Measurements from ENCODE around the gene AMBP. TPM values are rescaled to one million over a fixed set of nuclear protein-coding genes. Genes with fewer than 3 reads are reported as not detected.

The AMBP gene
- total and polyA plus RNA-seq, 2 of the 13 experiments (the other 11 are each of a cell fraction or from before 2014, with no cell fraction given): 1,510 to 2,580 TPM

DNA sequence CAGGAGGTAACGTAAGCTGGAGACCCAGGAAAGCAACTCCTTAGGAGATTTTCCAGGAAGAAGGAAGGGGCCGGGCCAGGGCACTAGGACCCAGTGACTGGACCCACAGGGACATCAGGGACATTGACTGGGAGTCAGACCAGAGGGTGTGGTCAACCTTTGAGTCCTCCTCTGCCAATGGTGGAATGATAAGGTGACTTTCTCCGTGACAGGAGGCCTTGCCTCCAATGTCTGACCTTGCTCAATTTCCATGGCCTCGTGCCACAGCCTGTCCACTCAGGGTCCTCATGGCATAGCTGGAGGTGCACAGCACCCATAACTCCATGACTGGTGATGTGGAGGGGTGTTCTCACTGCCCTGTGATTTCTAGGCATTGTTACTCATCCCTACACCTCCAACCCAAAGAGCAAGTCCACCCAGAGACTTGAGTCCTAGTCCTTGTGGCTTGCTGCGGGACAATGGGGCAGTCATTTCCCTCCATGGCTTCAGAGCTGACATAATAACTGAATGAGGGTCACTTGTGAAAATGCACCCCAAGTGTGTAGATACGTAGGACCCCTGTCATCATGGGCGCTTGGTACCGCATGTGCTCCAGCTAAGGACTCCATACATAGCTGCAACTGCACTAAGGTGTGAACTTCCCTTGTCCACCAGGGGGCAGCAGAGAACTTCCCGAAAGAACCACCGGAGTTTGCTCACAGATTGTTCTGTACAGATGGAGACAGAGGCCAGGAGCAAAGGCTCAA, 4.1 kb upstream of the AMBP start (continued):
- TF ChIP-seq ZNF33A (CRISPR knock-in tag; IDR thresholded peaks at IDR 0.05; ENCODE audit: borderline replicate concordance) (no peak), TBL1XR1 (IDR thresholded peaks at IDR 0.05; ENCODE audit: borderline replicate concordance, low read length, partially characterized antibody) (no peak), TCF7L2 (IDR thresholded peaks at IDR 0.05; ENCODE audit: low read depth, low read length) (no peak), SRY (CRISPR knock-in tag; IDR thresholded peaks at IDR 0.05) (peak; percentile 42), FOXM1 (CRISPR knock-in tag; IDR thresholded peaks at IDR 0.05) (no peak), ZNF550 (CRISPR knock-in tag; IDR thresholded peaks at IDR 0.05; ENCODE audit: borderline replicate concordance) (0 out of 2 replicates have a peak, but pooled peaks have one; percentile 35), ZNF564 (CRISPR knock-in tag; IDR thresholded peaks at IDR 0.05) (0 out of 2 replicates have a peak, but pooled peaks have one; percentile 29), YEATS2 (CRISPR knock-in tag; IDR thresholded peaks at IDR 0.05; ENCODE audit: borderline replicate concordance) (peak; percentile 79), ZNF639 (CRISPR knock-in tag; conservative IDR thresholded peaks at IDR 0.05) (no peak), ZNF619 (CRISPR knock-in tag; IDR thresholded peaks at IDR 0.05) (peak; percentile 60; the same call in 1 of the 2 replicates), ZNF670 (CRISPR knock-in tag; IDR thresholded peaks at IDR 0.05; ENCODE audit: borderline replicate concordance) (no peak), GATAD2A (CRISPR knock-in tag; IDR thresholded peaks at IDR 0.05) (peak; percentile 65; the same call in 1 of the 2 replicates), ZNF782 (CRISPR knock-in tag; IDR thresholded peaks at IDR 0.05; ENCODE audit: borderline replicate concordance) (no peak; the same call in 1 of the 2 replicates), MZF1 (CRISPR knock-in tag; IDR thresholded peaks at IDR 0.05; ENCODE audit: borderline replicate concordance) (no peak), ZNF768 (CRISPR knock-in tag; IDR thresholded peaks at IDR 0.05) (peak; percentile 49; the same call in 1 of the 2 replicates), ZNF383 (CRISPR knock-in tag; IDR thresholded peaks at IDR 0.05; ENCODE audit: borderline replicate concordance) (no peak), DNMT3B (CRISPR knock-in tag; conservative IDR thresholded peaks at IDR 0.05) (peak; percentile 95), RXRB (CRISPR knock-in tag; IDR thresholded peaks at IDR 0.05; ENCODE audit: borderline replicate concordance) (peak; percentile 73), ZNF160 (CRISPR knock-in tag; IDR thresholded peaks at IDR 0.05) (no peak; the same call in 1 of the 2 replicates), NBN (conservative IDR thresholded peaks at IDR 0.05) (no peak), XRCC5 (optimal IDR thresholded peaks at IDR 0.05; ENCODE audit: low read length) (peak; percentile 71), TMF1 (CRISPR knock-in tag; IDR thresholded peaks at IDR 0.05; ENCODE audit: low read depth) (no peak; the same call in 1 of the 2 replicates), ZNF326 (CRISPR knock-in tag; IDR thresholded peaks at IDR 0.05; ENCODE audit: borderline replicate concordance) (no peak; the same call in 1 of the 2 replicates), NR2F2 (IDR thresholded peaks at IDR 0.05; ENCODE audit: borderline replicate concordance, low read depth) (no peak), MBD4 (IDR thresholded peaks at IDR 0.05; ENCODE audit: borderline replicate concordance, low read length) (no peak), GATA4 (IDR thresholded peaks at IDR 0.05; ENCODE audit: borderline replicate concordance, low read depth) (peak; percentile 40; the same call in 1 of the 2 replicates), ZNF672 (CRISPR knock-in tag; IDR thresholded peaks at IDR 0.05) (no peak), MXD4 (CRISPR knock-in tag; IDR thresholded peaks at IDR 0.05) (peak; percentile 88), ZNF292 (CRISPR knock-in tag; IDR thresholded peaks at IDR 0.05; ENCODE audit: borderline replicate concordance, low read depth) (no peak), ZNF367 (CRISPR knock-in tag; IDR thresholded peaks at IDR 0.05; ENCODE audit: borderline replicate concordance) (no peak)
- TF ChIP-seq, protein P1, sequence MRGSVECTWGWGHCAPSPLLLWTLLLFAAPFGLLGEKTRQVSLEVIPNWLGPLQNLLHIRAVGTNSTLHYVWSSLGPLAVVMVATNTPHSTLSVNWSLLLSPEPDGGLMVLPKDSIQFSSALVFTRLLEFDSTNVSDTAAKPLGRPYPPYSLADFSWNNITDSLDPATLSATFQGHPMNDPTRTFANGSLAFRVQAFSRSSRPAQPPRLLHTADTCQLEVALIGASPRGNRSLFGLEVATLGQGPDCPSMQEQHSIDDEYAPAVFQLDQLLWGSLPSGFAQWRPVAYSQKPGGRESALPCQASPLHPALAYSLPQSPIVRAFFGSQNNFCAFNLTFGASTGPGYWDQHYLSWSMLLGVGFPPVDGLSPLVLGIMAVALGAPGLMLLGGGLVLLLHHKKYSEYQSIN (CRISPR knock-in tag; IDR thresholded peaks at IDR 0.05; ENCODE audit: borderline replicate concordance): no peak
